Fibroblast of the aortic adventitia (primary cell): ENCODE results near the gene HSF5. TPM values are rescaled to one million over a fixed set of nuclear protein-coding genes. Genes with fewer than 3 reads are reported as not detected.

Source experiments
- DNase-seq: peaks from one replicate; pipeline ENCODE4 v3.0.0-alpha.2; 2010; ENCODE audit warnings: low read depth
- H3K4me3 ChIP-seq: 2 replicates; pipeline ENCODE4 v1.5.1; 2011; ENCODE audit warnings: low read depth, mild to moderate bottlenecking, control low read depth, low read length, moderate library complexity
- CTCF ChIP-seq: IDR thresholded peaks from 2 replicates; pipeline ENCODE4 v1.5.1; 2011; ENCODE audit warnings: mild to moderate bottlenecking, low read length, control low read depth, inconsistent platforms; ENCODE audit not compliant: insufficient read depth
- total RNA-seq: library from RNA; depleted of rRNA; stranded (reverse); fragments of >200 nt; gene quantifications from 2 replicates; pipeline ENCODE4 v1.2.3, GENCODE V29; 2012; ENCODE audit warnings: low replicate concordance

The HSF5 gene
- total RNA-seq, 1 donor = not detected

DNA sequence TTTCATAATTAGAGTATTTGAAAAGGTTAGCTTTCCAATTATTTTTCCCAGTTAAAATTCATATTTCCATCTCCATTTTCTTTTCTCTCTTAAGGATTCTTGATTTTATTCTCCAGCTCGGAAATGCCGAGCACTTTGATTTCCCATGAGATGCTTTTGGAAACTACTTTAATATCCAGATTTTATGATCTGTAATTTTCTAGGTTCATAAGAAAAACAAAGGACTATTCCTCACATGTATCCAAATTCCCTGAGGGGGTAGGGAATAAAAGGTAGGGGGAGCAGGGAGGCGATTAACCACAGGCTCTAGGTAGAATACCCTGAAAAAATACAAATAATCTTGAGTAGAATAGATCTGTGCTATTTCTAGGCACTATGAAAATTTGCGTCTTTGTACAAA, 71.8 kb downstream of the HSF5 start:
- DNase-seq = no peak
- no peak overlapping the region for H3K4me3 ChIP-seq
- no peak for TF ChIP-seq CTCF

GRCh38 chr17:58415371-58416055, 72.7 kb downstream of the HSF5 start:
- H3K4me3 ChIP-seq = no peak overlapping the region
- DNase-seq = no peak
- no peak for TF ChIP-seq CTCF

DNA sequence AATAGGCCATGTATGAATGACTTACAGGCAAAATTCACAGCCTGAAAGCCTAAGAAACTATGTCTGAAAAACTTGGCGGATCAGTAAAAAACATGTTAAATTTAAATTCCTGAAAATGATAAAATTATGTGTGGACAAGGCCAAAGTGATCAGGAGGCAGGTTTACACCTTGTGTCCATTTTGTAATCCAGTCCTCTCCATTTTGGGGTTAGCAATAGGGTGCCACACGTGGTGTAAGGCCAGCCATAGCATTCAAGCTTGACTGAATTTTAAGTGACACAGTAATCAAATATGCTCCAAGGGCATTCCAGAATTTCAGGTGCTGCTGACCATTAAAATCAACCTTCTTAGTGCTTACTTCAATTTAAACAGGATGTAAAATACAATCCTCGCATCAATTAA, 73.6 kb downstream of the HSF5 start:
- TF ChIP-seq CTCF = no peak
- no peak for DNase-seq
- H3K4me3 ChIP-seq = no peak overlapping the region

DNA sequence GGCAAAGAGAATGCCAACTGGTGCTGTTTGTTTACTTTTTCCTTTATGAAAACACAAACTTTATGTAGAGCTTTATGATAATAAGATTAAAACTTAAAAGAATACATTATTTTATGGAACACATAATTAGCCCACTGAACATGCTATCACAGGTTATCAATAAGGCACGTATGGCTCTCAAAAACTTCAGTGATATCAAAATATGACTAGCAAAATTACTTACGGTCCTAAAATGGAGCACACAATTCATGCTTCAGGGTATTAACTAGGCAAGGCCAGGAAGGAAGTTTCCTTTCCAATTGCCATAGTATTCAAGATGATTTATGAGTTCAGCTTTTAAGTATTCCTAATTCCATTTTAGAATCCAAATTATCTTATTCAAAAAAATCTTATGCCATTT, 74.5 kb downstream of the HSF5 start:
- no peak for TF ChIP-seq CTCF
- no peak for DNase-seq
- H3K4me3 ChIP-seq = no peak overlapping the region

DNA sequence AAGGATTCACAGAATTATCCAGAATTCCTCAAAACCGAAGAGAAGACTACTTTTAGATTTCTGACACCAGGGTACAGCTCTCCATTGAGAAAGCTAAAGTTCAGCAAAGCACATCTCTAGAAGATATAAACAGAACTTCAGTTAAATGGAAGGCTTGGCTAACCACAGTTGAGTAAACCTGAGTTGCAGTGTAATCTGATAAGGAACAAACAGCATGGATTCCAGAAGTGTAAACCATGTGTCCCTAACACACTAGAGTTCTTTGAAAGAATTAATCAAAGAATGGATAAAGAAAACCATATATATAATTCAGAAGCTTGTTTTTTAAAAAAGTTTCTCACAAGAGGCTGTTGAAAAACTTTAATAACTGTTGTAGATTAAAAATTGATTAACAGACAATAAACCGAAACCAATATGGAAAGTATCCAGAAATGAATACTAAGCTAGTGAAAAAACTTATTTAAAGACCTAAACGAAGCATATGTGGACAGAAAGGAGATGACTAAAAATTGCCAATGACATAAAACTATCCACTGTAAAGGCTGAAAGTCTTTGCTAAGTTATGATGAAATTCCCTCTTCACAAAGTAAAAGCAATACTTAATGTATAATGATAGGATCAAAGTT, 75.1 kb downstream of the HSF5 start:
- H3K4me3 ChIP-seq = no peak overlapping the region
- no peak for TF ChIP-seq CTCF
- DNase-seq = no peak

GRCh38 chr17:58412064-58412703, 76.0 kb downstream of the HSF5 start:
- no peak overlapping the region for H3K4me3 ChIP-seq
- TF ChIP-seq CTCF = no peak
- DNase-seq = no peak
